Measurements from ENCODE around the gene PIP5K1C.
"Not testable (repeated sequence)": the region's sequence is repeated elsewhere in the genome, so short reads cannot be mapped to it uniquely, and the experiment has no call there.

The PIP5K1C gene

DNA sequence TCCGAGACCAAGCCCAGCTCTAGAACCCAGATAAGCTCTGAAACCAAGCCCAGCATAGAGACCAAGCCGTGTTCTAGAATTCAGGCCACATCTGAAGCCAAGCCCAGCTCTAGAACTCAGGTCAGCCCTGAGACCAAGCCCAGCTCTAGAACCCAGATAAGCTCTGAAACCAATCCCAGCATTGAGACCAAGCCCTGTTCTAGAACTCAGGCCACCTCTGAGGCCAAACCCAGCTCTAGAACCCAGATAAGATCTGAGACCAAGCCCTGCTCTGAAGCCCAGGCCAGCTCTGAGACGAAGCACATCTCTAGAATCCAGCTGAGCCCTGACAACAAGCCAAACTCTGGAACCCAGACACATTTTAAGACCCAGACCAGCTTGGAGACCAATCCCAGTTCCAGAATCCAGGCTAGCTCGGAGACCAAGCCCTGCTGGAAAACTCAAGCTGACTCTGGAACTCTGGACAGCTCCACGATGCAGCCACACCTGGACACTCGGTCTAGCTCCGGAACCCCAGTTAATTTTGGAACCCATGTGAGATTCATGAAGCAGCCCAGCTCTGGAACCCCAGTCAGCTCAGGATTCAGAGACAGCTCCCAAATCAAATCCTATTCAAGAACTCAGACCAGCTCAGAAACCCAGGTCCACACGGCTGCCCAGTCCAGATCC, 109.1 kb downstream of the PIP5K1C start:
- DNase-seq (ENCODE audit: low read depth): no peak

DNA sequence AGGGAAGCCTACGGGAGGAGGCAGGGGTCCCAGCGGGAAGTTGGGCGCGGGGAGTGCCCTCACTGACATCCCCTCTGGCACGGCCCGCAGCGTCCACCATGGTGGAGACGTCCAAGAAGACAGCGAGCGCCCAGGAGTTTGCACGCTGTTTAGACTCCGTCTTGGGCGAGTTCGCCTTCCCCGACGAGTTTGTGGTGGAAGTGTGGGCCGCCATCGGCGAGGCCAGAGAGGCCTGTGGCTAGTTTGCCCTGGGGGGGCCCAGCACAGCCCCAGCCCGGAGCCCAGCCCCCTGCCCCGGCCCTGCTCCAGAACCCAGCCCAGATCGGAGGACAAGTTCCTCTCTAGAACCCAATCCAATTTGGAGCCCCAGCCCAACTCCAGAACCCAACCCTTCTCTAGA, 110.3 kb downstream of the PIP5K1C start:
- no peak for DNase-seq (ENCODE audit: low read depth)

DNA sequence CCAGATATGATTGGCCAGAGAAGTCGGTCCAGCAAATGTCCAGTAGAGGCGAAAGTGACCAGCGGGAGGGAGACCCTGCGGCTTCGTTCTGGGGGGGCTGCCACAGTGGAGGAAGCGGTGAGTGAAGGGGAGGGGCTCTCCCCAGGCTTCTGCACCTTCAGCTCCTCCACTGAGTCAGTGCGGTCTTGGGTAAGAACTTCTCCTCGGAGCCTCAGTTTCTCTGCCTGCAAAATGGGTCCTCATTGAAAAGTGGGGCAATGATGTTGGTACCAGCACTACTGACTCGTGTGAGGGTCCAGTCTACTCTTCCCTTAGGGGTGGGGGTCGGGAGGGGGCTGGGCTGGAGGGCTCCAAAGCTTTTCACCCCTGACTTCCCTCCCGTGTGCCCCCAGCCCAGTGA, 110.8 kb downstream of the PIP5K1C start:
- DNase-seq (ENCODE audit: low read depth): no peak

DNA sequence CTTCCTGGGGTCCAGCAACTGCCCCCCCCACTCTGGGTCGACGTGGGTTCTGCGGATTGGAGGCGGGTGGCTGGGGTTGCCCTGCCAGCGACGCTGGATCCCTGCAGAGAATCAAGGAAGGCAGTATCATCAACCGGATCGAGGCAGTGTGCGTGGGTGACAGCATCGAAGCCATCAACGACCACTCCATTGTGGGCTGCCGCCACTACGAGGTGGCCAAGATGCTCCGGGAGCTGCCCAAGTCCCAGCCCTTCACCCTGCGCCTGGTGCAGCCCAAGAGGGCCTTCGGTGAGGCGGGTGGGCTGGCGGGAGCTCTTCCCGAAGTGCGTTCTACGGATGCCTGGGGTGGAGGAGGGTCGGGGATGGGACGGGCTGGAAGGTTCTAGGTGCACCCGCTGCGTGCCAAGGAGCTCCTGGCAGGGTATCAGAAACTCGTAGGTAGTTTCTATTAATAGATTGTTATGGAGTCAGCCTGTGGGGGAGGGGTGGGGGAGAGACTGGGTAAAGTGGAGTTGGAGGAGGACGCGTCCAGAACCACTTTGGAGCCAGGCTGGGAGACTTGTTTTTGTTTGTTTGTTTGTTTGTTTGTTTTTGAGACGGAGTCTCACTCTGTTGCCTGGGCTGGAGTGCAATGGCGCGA, 113.4 kb downstream of the PIP5K1C start:
- DNase-seq (ENCODE audit: low read depth): no peak

DNA sequence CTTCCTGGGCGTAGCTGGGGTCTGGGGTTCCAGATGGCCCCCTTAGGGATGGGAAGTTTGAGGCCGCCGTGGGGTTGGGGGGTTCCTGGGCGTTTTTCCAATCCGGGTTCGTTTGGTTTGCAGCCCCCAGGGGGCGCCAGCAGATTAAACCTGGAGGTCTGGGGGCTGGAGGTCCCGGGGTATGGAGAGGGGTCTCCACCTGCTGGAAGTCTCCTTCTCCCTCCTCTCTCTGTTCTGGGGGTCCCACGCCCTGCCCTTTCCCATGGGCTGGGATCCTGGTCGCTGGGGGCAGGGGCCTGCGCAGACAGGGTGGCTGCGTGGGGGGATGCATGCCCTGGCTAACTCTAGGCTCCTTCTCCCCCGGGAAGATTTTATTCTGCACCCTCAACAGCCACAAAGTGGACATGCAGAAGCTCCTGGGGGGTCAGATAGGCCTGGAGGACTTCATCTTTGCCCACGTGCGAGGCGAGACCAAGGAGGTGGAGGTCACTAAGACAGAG, 114.1 kb downstream of the PIP5K1C start:
- no peak for DNase-seq (ENCODE audit: low read depth)

DNA sequence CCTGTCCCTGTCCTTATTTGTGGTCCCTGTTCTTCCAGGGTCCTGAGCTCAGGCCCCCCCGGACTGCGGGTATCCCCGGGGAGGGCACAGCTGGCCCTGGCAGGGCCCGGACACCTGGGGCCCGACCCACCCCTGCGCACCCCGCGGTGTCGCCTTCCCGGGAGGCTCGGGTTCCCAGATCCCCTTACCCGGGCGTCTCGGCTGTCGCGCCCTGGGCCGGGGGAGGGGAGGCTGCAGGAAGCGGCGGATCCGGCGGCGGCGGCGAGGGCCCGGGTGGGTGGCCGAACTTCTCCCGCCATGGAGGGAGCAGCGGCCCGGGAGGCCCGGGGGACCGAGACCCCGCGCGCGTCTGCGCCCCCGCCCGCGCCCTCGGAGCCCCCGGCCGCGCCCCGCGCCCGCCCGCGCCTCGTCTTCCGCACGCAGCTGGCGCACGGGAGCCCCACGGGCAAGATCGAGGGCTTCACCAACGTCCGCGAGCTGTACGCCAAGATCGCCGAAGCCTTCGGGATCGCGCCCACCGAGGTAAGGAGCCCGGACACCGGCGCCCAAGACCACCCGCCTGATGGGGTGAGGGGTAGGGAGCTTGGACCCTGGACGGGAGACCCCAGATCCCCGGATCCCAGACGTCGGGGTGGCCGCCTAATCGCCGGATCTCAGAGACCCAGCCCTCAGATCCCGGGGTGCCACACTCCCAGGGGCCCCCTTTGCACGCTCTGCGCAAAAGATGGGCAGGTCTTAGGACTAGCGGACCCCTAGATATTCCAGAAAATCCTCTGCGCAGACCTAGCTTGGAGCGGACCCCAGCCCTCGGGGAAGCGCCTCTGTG, 114.8 kb downstream of the PIP5K1C start, which contains the start of gene GIPC3:
Gene GIPC3 (plus strand): TSS at position 178 of the 826 bp plus-strand sequence. CDS start 120 bp downstream, at position 298.
- no peak for DNase-seq (ENCODE audit: low read depth)

DNA sequence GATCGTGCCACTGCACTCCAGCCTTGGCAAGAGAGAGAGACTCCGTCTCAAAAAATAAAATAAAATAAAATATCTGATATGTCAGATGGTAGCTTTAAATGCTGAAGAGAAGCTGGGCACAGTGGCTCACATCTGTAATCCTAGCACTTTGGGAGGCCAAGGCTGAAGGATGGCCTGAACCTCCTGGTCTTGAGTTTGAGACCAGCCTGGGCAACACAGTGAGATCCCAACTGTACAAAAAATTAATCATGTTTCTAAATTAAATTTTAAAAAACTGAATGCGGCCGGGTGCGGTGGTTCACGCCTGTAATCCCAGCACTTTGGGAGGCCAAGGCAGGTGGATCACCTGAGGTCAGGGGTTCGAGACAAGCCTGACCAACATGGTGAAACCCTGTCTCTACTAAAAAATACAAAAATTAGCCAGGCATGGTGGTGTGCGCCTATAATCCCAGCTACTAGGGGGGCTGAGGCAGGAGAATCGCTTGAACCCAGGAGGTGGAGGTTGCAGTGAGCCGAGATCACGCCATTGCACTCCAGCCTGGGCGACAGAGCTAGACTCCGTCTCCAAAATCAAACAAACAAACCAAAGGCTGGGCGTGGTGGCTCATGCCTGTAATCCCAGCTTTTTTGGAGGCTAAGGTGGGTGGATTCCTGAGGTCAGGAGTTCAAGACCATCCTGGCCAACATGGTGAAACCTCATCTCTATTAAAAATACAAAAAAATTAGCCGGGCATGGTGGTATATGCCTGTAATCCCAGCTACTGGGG, 116.0 kb downstream of the PIP5K1C start:
- DNase-seq (ENCODE audit: low read depth): not testable (repeated sequence)

DNA sequence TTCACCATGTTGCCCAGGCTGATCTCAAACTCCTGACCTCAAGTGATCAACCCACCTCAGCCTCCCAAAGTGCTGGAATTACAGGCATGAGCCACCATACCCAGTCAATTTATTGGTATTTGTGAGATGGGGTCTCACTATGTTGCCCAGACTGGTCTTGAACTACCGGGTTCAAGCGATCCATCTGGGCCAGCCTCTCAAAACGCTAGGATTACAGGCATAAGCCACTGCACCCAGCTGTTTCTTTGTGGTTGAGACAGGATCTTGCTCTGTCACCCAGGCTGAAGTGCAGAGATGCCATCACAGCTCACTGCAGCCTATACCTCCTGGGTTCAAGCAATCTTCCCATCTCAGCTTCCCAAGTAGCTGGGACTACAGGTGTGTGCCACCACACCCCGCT, 118.5 kb downstream of the PIP5K1C start:
- not testable (repeated sequence) for DNase-seq (ENCODE audit: low read depth)

Measured in activated T-cell treated with anti-CD3 and anti-CD28 coated beads for 24 hours (primary cell).